CD14-positive monocyte (primary cell): ENCODE results near the gene CYTH4. TPM values are rescaled to one million over a fixed set of nuclear protein-coding genes. Genes with fewer than 3 reads are reported as not detected.

ENCODE experiments used
- DNase-seq, 3 donors: peaks; one replicate each; pipeline ENCODE4 v3.0.0-alpha.2; 2011 to 2022
- H2AFZ ChIP-seq: 2 replicates; pipeline ENCODE4 v1.6.0; 2012; ENCODE audit warnings: mild to moderate bottlenecking, low read depth, low read length, inconsistent platforms; ENCODE audit not compliant: insufficient read depth, poor library complexity, severe bottlenecking
- H3K27ac ChIP-seq, 2 donors: 1 replicate in 1 of 2; 2 replicates in 1 of 2; pipeline ENCODE4 v1.5.1; 2012 to 2013; ENCODE audit warnings: low read length in 2 of 2, control low read depth in 1 of 2, inconsistent platforms in 1 of 2, low read depth in 1 of 2, mild to moderate bottlenecking in 1 of 2
- H3K27me3 ChIP-seq, 2 donors: one replicate each; pipeline versions ENCODE4 v1.6.0 to v1.6.1; 2011 to 2013; ENCODE audit warnings: low read length in 2 of 2; ENCODE audit not compliant: control insufficient read depth in 2 of 2, insufficient read depth in 2 of 2
- H3K36me3 ChIP-seq, 2 donors: replicated peaks in 1 of 2; 1 replicate in 1 of 2; 2 replicates in 1 of 2; pipeline versions ENCODE4 v1.5.1 to v1.6.1; 2012 to 2013; ENCODE audit warnings: low read length in 2 of 2, control low read depth in 1 of 2, inconsistent platforms in 1 of 2, mild to moderate bottlenecking in 1 of 2; ENCODE audit not compliant: insufficient read depth in 2 of 2, control insufficient read depth in 1 of 2
- H3K4me1 ChIP-seq, 2 donors: 1 replicate in 1 of 2; 2 replicates in 1 of 2; pipeline versions ENCODE4 v1.5.1 to v1.6.1; 2012 to 2013; ENCODE audit warnings: low read length in 2 of 2, control low read depth in 1 of 2, inconsistent platforms in 1 of 2, mild to moderate bottlenecking in 1 of 2, moderate library complexity in 1 of 2; ENCODE audit not compliant: insufficient read depth in 2 of 2, control insufficient read depth in 1 of 2
- H3K4me2 ChIP-seq: replicated peaks from 2 replicates; pipeline ENCODE3; 2012; ENCODE audit warnings: low read length, moderate library complexity, mild to moderate bottlenecking; ENCODE audit not compliant: poor library complexity, severe bottlenecking; ENCODE audit errors: extremely low read depth
- H3K4me3 ChIP-seq, 3 experiments: fragments of 200-600 bp in 1 of 3; sonication (generic) in 1 of 3; replicated peaks in 1 of 3; 1 replicate in 2 of 3; 2 replicates in 1 of 3; pipeline ENCODE4 v1.5.1; 2011 to 2013; ENCODE audit warnings: low read length in 3 of 3, mild to moderate bottlenecking in 3 of 3, control low read depth in 2 of 3, low read depth in 2 of 3, inconsistent platforms in 1 of 3, moderate library complexity in 1 of 3
- H3K79me2 ChIP-seq: 2 replicates; pipeline ENCODE4 v1.6.0; 2012; ENCODE audit warnings: mild to moderate bottlenecking, control low read depth, inconsistent platforms, low read length, moderate library complexity; ENCODE audit not compliant: insufficient read depth
- H3K9ac ChIP-seq: 2 replicates; pipeline ENCODE4 v1.6.0; 2017; ENCODE audit warnings: low read length, mild to moderate bottlenecking; ENCODE audit not compliant: insufficient read depth, poor library complexity, severe bottlenecking
- H3K9me3 ChIP-seq, 2 donors: replicated peaks in 1 of 2; 1 replicate in 1 of 2; 2 replicates in 1 of 2; pipeline versions ENCODE4 v1.5.1 to v1.6.1; 2012 to 2013; ENCODE audit warnings: low read length in 2 of 2, control low read depth in 1 of 2; ENCODE audit not compliant: control insufficient read depth in 1 of 2, insufficient read depth in 1 of 2
- H4K20me1 ChIP-seq: 2 replicates; pipeline ENCODE4 v1.6.0; 2012; ENCODE audit warnings: mild to moderate bottlenecking, low read length, control low read depth, moderate library complexity; ENCODE audit not compliant: insufficient read depth
- H3K27ac Mint-ChIP-seq, 7 donors: one replicate each; pipeline ENCODE4 v1.8.0; 2020; ENCODE audit warnings: mild to moderate bottlenecking in 7 of 7, mixed read lengths in 7 of 7, moderate library complexity in 6 of 7, inconsistent platforms in 2 of 7
- H3K27me3 Mint-ChIP-seq, 3 donors: one replicate each; pipeline ENCODE4 v1.8.0; 2021 to 2022; ENCODE audit warnings: low read depth in 3 of 3, mild to moderate bottlenecking in 3 of 3, mixed read lengths in 3 of 3, moderate library complexity in 3 of 3, inconsistent platforms in 1 of 3
- H3K36me3 Mint-ChIP-seq, 2 donors: one replicate each; pipeline ENCODE4 v1.8.0; 2020; ENCODE audit warnings: mixed read lengths in 2 of 2, inconsistent platforms in 1 of 2, mild to moderate bottlenecking in 1 of 2
- H3K4me1 Mint-ChIP-seq: one replicate; pipeline ENCODE4 v1.8.0; 2020; ENCODE audit warnings: mild to moderate bottlenecking, mixed read lengths
- H3K4me3 Mint-ChIP-seq, 2 donors: one replicate each; pipeline ENCODE4 v1.8.0; 2020; ENCODE audit warnings: mild to moderate bottlenecking in 2 of 2, mixed read lengths in 2 of 2, moderate library complexity in 1 of 2
- H3K9me3 Mint-ChIP-seq, 7 donors: one replicate each; pipeline ENCODE4 v1.8.0; 2020 to 2022; ENCODE audit warnings: mixed read lengths in 7 of 7, mild to moderate bottlenecking in 6 of 7, moderate library complexity in 6 of 7, inconsistent platforms in 2 of 7
- CTCF ChIP-seq: fragments of 200-600 bp; IDR thresholded peaks from one replicate; pipeline ENCODE4 v1.8.0; 2022; ENCODE audit warnings: antibody characterized with exemption, mild to moderate bottlenecking
- WGBS: methylation state at CpG from one replicate; pipeline ENCODE4 v1.1.5; 2013; ENCODE audit warnings: missing lambda C conversion rate; ENCODE audit not compliant: insufficient coverage; 5-methylcytosine and 5-hydroxymethylcytosine counted together
- intact Hi-C, 2 donors: fragments of 100-400 bp; cut with micrococcal nuclease; formaldehyde crosslinking; loops; one replicate each; pipeline versions ENCODE4 v1.15.0 to v1.15.1; 2023
- polyA plus RNA-seq, 3 donors: library from polyadenylated mRNA; depleted of rRNA in 1 of 3; unstranded in 2 of 3; stranded (reverse) in 1 of 3; fragments of 300-500 nt in 2 of 3; fragments of >200 nt in 1 of 3; fragmentation: Illumina TruSeq in 2 of 3; gene quantifications; 1 replicate in 2 of 3; 2 replicates in 1 of 3; pipeline ENCODE4 v1.2.3, GENCODE V29; 2012 to 2021

Gene CYTH4
- polyA plus RNA-seq, 3 donors = 51.0 to 254 (median 70.0) TPM

- Histone ChIP-seq H2AFZ (no peak overlapping the region), H3K27ac (peak overlapping the region; percentile 96), H3K79me2 (peaks cover 49% of the 10 kb centered on the region), H4K20me1 (peaks cover 71% of the 10 kb centered on the region), H3K9ac (peak overlapping the region; percentile 63), H3K4me2 (no peak overlapping the region), H3K4me3 (peak overlapping the region in 1 of 3 experiments; percentile 16), H3K4me1 (peaks cover 100% of the 10 kb centered on the region in 2 donors), H3K27me3 (no peaks in the 10 kb centered on the region), H3K9me3 (no peaks in the 10 kb centered on the region), H3K36me3 (peaks cover 73 to 83% of the 10 kb centered on the region in 2 donors)
- Mint-ChIP-seq H3K9me3 (peaks cover 0 to 4% (median 0%) of the 10 kb centered on the region in 7 donors), H3K4me1 (peaks cover 97% of the 10 kb centered on the region), H3K36me3 (peaks cover 87 to 96% of the 10 kb centered on the region in 2 donors), H3K27me3 (peaks cover 0 to 4% (median 2%) of the 10 kb centered on the region in 3 donors), H3K4me3 (peak overlapping the region in 1 of 2 donors; percentile 19), H3K27ac (peak overlapping the region; percentile 87 to 99 (median 97))
- WGBS = 6% methylated on average over 6 of the region's 9 CpGs
- TF ChIP-seq CTCF = no peak
- intact Hi-C loops = loop anchor here in 1 of 2 donors (1.0 to 5.0 kb wide), 2 partner anchors 19 to 37 kb away; no protein-coding TSS in a partner anchor
- DNase-seq = peak; percentile 96 to 99 (median 97)
These were observed 21.5 kb downstream of the CYTH4 start for GRCh38 chr22:37303821-37304274.

GRCh38 chr22:37304595-37305343 lies 22.5 kb downstream of the CYTH4 start:
- no peak for TF ChIP-seq CTCF
- Mint-ChIP-seq H3K4me3 (no peak overlapping the region), H3K27me3 (peaks cover 0 to 4% (median 2%) of the 10 kb centered on the region in 3 donors), H3K4me1 (peaks cover 99% of the 10 kb centered on the region), H3K27ac (peak overlapping the region; percentile 75 to 99 (median 97)), H3K36me3 (peaks cover 88 to 96% of the 10 kb centered on the region in 2 donors), H3K9me3 (peaks cover 0 to 4% (median 0%) of the 10 kb centered on the region in 7 donors)
- Histone ChIP-seq H3K4me1 (peaks cover 100% of the 10 kb centered on the region in 2 donors), H3K27me3 (no peaks in the 10 kb centered on the region), H3K27ac (peak overlapping the region; percentile 96), H4K20me1 (peaks cover 63% of the 10 kb centered on the region), H3K9me3 (no peaks in the 10 kb centered on the region), H3K79me2 (peaks cover 52% of the 10 kb centered on the region), H3K9ac (peak overlapping the region; percentile 45), H3K4me3 (no peak overlapping the region), H2AFZ (no peak overlapping the region), H3K4me2 (peak overlapping the region; percentile 8), H3K36me3 (peaks cover 77 to 83% of the 10 kb centered on the region in 2 donors)
- intact Hi-C loops = loop anchor here in 1 of 2 donors (1.0 to 5.0 kb wide), 2 partner anchors 19 to 37 kb away; no protein-coding TSS in a partner anchor
- peak in 2 of 3 donors; percentile 27 to 49 for DNase-seq
- WGBS = 75% methylated on average over 4 of the region's 10 CpGs
